NCI-H2081 treated with DMSO at 0.1 percent for 48 hours (cell line): ENCODE results near the gene TANGO6.
A peak's percentile ranks its signal among the peaks of the same experiment; 100 is the strongest.
"Not testable (repeated sequence)": the region's sequence is repeated elsewhere in the genome, so short reads cannot be mapped to it uniquely, and the experiment has no call there.

Experiments used
- DNase-seq: peaks from one replicate; lab custom pipeline; 2025; lab: John Stamatoyannopoulos, UW

Gene TANGO6

GRCh38 chr16:68843482-68844210 is at the start of gene TANGO6:
TSS of gene TANGO6 (plus strand) at chr16:68843531. CDS start at chr16:68843618, 87 bp downstream.
- DNase-seq = peak; percentile 19

- no peak for DNase-seq
Measured at GRCh38 chr16:68798398-68798797, 44.9 kb upstream of the TANGO6 start.

GRCh38 chr16:68800257-68800875 is 43.0 kb upstream of the TANGO6 start:
- DNase-seq = no peak

- DNase-seq = no peak
Measured at GRCh38 chr16:68802190-68802589, 41.1 kb upstream of the TANGO6 start.

GRCh38 chr16:68806422-68806821 is 36.9 kb upstream of the TANGO6 start:
- DNase-seq = no peak

GRCh38 chr16:68806981-68807380 is 36.4 kb upstream of the TANGO6 start:
- no peak for DNase-seq

GRCh38 chr16:68814516-68814915 is 28.8 kb upstream of the TANGO6 start:
- DNase-seq = no peak

- DNase-seq = no peak
Measured at GRCh38 chr16:68823401-68824135, 19.8 kb upstream of the TANGO6 start.

- no peak for DNase-seq
Measured at GRCh38 chr16:68825427-68825826, 17.9 kb upstream of the TANGO6 start.

- DNase-seq = no peak
Measured at GRCh38 chr16:68826652-68827051, 16.7 kb upstream of the TANGO6 start.

- DNase-seq = no peak
Measured at GRCh38 chr16:68833251-68833650, 10.1 kb upstream of the TANGO6 start.

GRCh38 chr16:68834550-68834949 is 8.8 kb upstream of the TANGO6 start:
- no peak for DNase-seq

GRCh38 chr16:68835970-68836369 is 7.4 kb upstream of the TANGO6 start:
- DNase-seq = no peak

- no peak for DNase-seq
Measured at GRCh38 chr16:68839831-68840230, 3.5 kb upstream of the TANGO6 start.

GRCh38 chr16:68842964-68843481 is 308 bp upstream of the TANGO6 start:
- DNase-seq = not testable (repeated sequence)

- DNase-seq = no peak
Measured at GRCh38 chr16:68844211-68844564, 857 bp downstream of the TANGO6 start.

- no peak for DNase-seq
Measured at GRCh38 chr16:68848786-68849185, 5.5 kb downstream of the TANGO6 start.

GRCh38 chr16:68850481-68850880 is 7.2 kb downstream of the TANGO6 start:
- DNase-seq = no peak

- DNase-seq = no peak
Measured at GRCh38 chr16:68851601-68852000, 8.3 kb downstream of the TANGO6 start.

GRCh38 chr16:68857479-68857878 is 14.1 kb downstream of the TANGO6 start:
- DNase-seq = no peak

GRCh38 chr16:68859828-68860227 is 16.5 kb downstream of the TANGO6 start:
- no peak for DNase-seq

- no peak for DNase-seq
Measured at GRCh38 chr16:68860978-68861892, 17.9 kb downstream of the TANGO6 start.
